SU-DHL-6 (cell line): ENCODE measurements around the gene RAPGEF4.

Source experiments
- H2AFZ ChIP-seq: fragments of 200-600 bp; sonication (generic); 2 replicates; pipeline ENCODE4 v1.6.1; 2014; ENCODE audit warnings: low read depth, mild to moderate bottlenecking, moderate library complexity, mixed read lengths, antibody characterized with exemption, low read length; ENCODE audit not compliant: severe bottlenecking
- H3F3A ChIP-seq: fragments of 200-600 bp; shearing (Covaris generic); 2 replicates; pipeline ENCODE4 v1.6.0; 2016; ENCODE audit warnings: antibody characterized with exemption, mild to moderate bottlenecking; ENCODE audit not compliant: insufficient read depth
- H3K27ac ChIP-seq: fragments of 200-600 bp; sonication (generic); 2 replicates; pipeline ENCODE4 v1.5.1; 2016; ENCODE audit warnings: low read depth, mild to moderate bottlenecking, low read length, moderate library complexity, mixed read lengths
- H3K27me3 ChIP-seq: fragments of 200-600 bp; sonication (generic), shearing (Covaris generic); 2 replicates; pipeline ENCODE4 v1.6.0; 2014; ENCODE audit warnings: mild to moderate bottlenecking, low read length
- H3K36me3 ChIP-seq: fragments of 200-600 bp; sonication (generic); 2 replicates; pipeline ENCODE4 v1.6.1; 2014; ENCODE audit warnings: mild to moderate bottlenecking, low read length, mixed read lengths
- H3K4me2 ChIP-seq: fragments of 300-600, 200-600 bp; shearing (Covaris generic), sonication (generic); 2 replicates; pipeline ENCODE4 v1.6.0; 2014; ENCODE audit warnings: low read length, low read depth, mild to moderate bottlenecking; ENCODE audit not compliant: poor library complexity, severe bottlenecking
- H3K4me3 ChIP-seq: fragments of 200-600 bp; sonication (generic); 2 replicates; pipeline ENCODE4 v1.5.1; 2014; ENCODE audit warnings: antibody characterized with exemption, low read length, mild to moderate bottlenecking, mixed read lengths; ENCODE audit not compliant: insufficient read depth, poor library complexity, severe bottlenecking
- H3K79me2 ChIP-seq: fragments of 200-600 bp; sonication (generic); 2 replicates; pipeline ENCODE4 v1.6.1; 2014; ENCODE audit warnings: mild to moderate bottlenecking, low read length, moderate library complexity; ENCODE audit not compliant: insufficient read depth
- H3K9ac ChIP-seq: fragments of 200-600 bp; sonication (generic); 2 replicates; pipeline ENCODE4 v1.7.0; 2014; ENCODE audit warnings: mild to moderate bottlenecking, low read length
- H3K9me2 ChIP-seq: fragments of 200-600 bp; sonication (generic); replicated peaks from 2 replicates; pipeline ENCODE4 v1.6.1; 2014; ENCODE audit warnings: low read length; ENCODE audit not compliant: insufficient read depth
- H3K9me3 ChIP-seq: fragments of 200-600 bp; sonication (generic); 2 replicates; pipeline ENCODE4 v1.6.1; 2014; ENCODE audit warnings: low read length, mixed read lengths; ENCODE audit not compliant: insufficient read depth
- H4K20me1 ChIP-seq: fragments of 200-600 bp; sonication (generic); 2 replicates; pipeline ENCODE4 v1.6.1; 2014; ENCODE audit warnings: low read depth, mild to moderate bottlenecking, antibody characterized with exemption, low read length, moderate library complexity, mixed read lengths
- EZH2phosphoT487 ChIP-seq: fragments of 200-600 bp; sonication (generic), shearing (Covaris generic); conservative IDR thresholded peaks from 2 replicates; pipeline ENCODE4 v1.6.1; 2018; ENCODE audit warnings: mild to moderate bottlenecking, antibody characterized with exemption, low read length, moderate library complexity, mixed read lengths
- TF ChIP-seq, protein P1 (sequence below): fragments of 200-600 bp; sonication (generic); IDR thresholded peaks from one replicate; pipeline ENCODE4 v1.5.1; 2017; ENCODE audit warnings: antibody characterized with exemption, mild to moderate bottlenecking, low read length, moderate library complexity; ENCODE audit not compliant: insufficient read depth, poor library complexity, severe bottlenecking

The RAPGEF4 gene

GRCh38 chr2:172723286-172723685, 12.4 kb upstream of the RAPGEF4 start:
- Histone ChIP-seq H3K27ac (no peak overlapping the region), H3K9me2 (no peaks in the 10 kb centered on the region), H3K4me2 (no peak overlapping the region), H2AFZ (no peak overlapping the region), H3K27me3 (no peaks in the 10 kb centered on the region), H3K9ac (no peak overlapping the region), H3K79me2 (no peaks in the 10 kb centered on the region), H4K20me1 (no peaks in the 10 kb centered on the region), H3K36me3 (no peaks in the 10 kb centered on the region), H3F3A (no peaks in the 10 kb centered on the region), H3K9me3 (no peaks in the 10 kb centered on the region), H3K4me3 (no peak overlapping the region)
- TF ChIP-seq, protein P1, sequence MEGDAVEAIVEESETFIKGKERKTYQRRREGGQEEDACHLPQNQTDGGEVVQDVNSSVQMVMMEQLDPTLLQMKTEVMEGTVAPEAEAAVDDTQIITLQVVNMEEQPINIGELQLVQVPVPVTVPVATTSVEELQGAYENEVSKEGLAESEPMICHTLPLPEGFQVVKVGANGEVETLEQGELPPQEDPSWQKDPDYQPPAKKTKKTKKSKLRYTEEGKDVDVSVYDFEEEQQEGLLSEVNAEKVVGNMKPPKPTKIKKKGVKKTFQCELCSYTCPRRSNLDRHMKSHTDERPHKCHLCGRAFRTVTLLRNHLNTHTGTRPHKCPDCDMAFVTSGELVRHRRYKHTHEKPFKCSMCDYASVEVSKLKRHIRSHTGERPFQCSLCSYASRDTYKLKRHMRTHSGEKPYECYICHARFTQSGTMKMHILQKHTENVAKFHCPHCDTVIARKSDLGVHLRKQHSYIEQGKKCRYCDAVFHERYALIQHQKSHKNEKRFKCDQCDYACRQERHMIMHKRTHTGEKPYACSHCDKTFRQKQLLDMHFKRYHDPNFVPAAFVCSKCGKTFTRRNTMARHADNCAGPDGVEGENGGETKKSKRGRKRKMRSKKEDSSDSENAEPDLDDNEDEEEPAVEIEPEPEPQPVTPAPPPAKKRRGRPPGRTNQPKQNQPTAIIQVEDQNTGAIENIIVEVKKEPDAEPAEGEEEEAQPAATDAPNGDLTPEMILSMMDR = no peak
- TF ChIP-seq EZH2phosphoT487 = no peak

DNA sequence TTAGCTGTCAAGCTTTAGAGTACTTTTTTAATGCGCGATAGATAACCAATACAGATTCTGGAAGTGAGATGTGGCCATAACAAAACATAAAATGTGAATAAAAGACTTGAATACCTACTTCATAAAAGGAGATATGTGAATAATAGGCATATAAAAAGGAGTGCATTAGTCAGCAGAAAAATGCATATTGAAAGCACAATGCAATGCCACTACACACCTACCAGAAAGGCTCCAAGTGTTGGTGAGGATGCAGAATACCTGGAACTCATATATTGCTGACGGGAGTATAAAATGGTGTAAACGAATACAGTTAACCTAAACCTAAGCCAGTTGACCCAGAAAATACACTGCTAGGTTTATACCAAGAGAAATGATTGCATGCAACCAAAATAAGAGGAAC, 10.9 kb upstream of the RAPGEF4 start:
- no peaks in the 10 kb centered on the region for H4K20me1 ChIP-seq
- H3K9me2 ChIP-seq = no peaks in the 10 kb centered on the region
- H3K27ac ChIP-seq = no peak overlapping the region
- TF ChIP-seq, protein P1 = no peak
- TF ChIP-seq EZH2phosphoT487 = no peak
- no peak overlapping the region for H2AFZ ChIP-seq
- H3F3A ChIP-seq = no peaks in the 10 kb centered on the region
- no peak overlapping the region for H3K4me3 ChIP-seq
- no peaks in the 10 kb centered on the region for H3K9me3 ChIP-seq
- no peaks in the 10 kb centered on the region for H3K27me3 ChIP-seq
- H3K36me3 ChIP-seq = no peaks in the 10 kb centered on the region
- no peak overlapping the region for H3K4me2 ChIP-seq
- no peak overlapping the region for H3K9ac ChIP-seq
- no peaks in the 10 kb centered on the region for H3K79me2 ChIP-seq

DNA sequence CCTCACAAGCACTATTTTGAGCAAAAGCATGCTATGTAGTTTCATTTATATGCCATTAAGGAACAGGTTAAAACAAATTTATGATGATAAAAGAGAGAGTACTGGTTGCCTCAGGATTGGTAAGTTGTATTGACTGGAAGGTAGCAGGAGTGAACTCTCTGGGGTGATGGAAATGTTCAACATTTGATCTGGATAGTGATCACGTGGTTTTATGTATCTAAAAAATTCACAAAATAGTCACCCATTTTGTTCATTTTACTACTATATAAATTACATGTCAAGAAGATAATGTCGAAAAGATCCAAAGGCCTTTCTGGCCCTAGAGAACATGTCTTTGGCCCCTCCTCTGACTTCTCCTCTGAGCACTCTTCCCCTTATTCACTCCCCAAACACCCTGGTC, 10.4 kb upstream of the RAPGEF4 start:
- H3K4me3 ChIP-seq = no peak overlapping the region
- H3K9ac ChIP-seq = no peak overlapping the region
- H3K27ac ChIP-seq = no peak overlapping the region
- H4K20me1 ChIP-seq = no peaks in the 10 kb centered on the region
- H2AFZ ChIP-seq = no peak overlapping the region
- TF ChIP-seq, protein P1 = no peak
- no peak for TF ChIP-seq EZH2phosphoT487
- H3K4me2 ChIP-seq = no peak overlapping the region
- H3K36me3 ChIP-seq = no peaks in the 10 kb centered on the region
- H3F3A ChIP-seq = no peaks in the 10 kb centered on the region
- H3K27me3 ChIP-seq = no peaks in the 10 kb centered on the region
- no peaks in the 10 kb centered on the region for H3K9me2 ChIP-seq
- no peaks in the 10 kb centered on the region for H3K9me3 ChIP-seq
- H3K79me2 ChIP-seq = no peaks in the 10 kb centered on the region

GRCh38 chr2:172725746-172726145, 9.9 kb upstream of the RAPGEF4 start:
- H3F3A ChIP-seq = no peaks in the 10 kb centered on the region
- H3K9me3 ChIP-seq = no peaks in the 10 kb centered on the region
- H3K4me3 ChIP-seq = no peak overlapping the region
- H3K9ac ChIP-seq = no peak overlapping the region
- TF ChIP-seq EZH2phosphoT487 = no peak
- TF ChIP-seq, protein P1 = no peak
- H3K9me2 ChIP-seq = no peaks in the 10 kb centered on the region
- H3K27me3 ChIP-seq = no peaks in the 10 kb centered on the region
- H3K36me3 ChIP-seq = no peaks in the 10 kb centered on the region
- no peak overlapping the region for H2AFZ ChIP-seq
- no peaks in the 10 kb centered on the region for H3K79me2 ChIP-seq
- no peak overlapping the region for H3K4me2 ChIP-seq
- H3K27ac ChIP-seq = no peak overlapping the region
- no peaks in the 10 kb centered on the region for H4K20me1 ChIP-seq
